GM18951 (cell line): ENCODE data around the gene AUP1.
"Not testable (repeated sequence)": the region's sequence is repeated elsewhere in the genome, so short reads cannot be mapped to it uniquely, and the experiment has no call there.

Experiments
- POLR2A ChIP-seq: IDR thresholded peaks from 4 replicates; pipeline ENCODE4 v1.6.1; 2011; ENCODE audit warnings: mild to moderate bottlenecking; ENCODE audit not compliant: insufficient read length, insufficient read depth; ENCODE audit errors: extremely low read depth
- in situ Hi-C: fragments of 300-500 bp; cut with MboI; formaldehyde crosslinking; loops from one replicate; pipeline ENCODE4 v1.12.0; 2022; ENCODE audit warnings: low sequenced_read_pairs, mixed read lengths, inconsistent platforms; ENCODE audit not compliant: unreplicated experiment

Gene AUP1

GRCh38 chr2:74564222-74564621 lies 34.7 kb upstream of the AUP1 start:
- TF ChIP-seq POLR2A: no peak
- in situ Hi-C loops: no loop called here

- TF ChIP-seq POLR2A: no peak
- in situ Hi-C loops: no loop called here
Observed at GRCh38 chr2:74562126-74562775, 32.7 kb upstream of the AUP1 start.

GRCh38 chr2:74561022-74561421 lies 31.5 kb upstream of the AUP1 start:
- in situ Hi-C loops: not testable (repeated sequence)

DNA sequence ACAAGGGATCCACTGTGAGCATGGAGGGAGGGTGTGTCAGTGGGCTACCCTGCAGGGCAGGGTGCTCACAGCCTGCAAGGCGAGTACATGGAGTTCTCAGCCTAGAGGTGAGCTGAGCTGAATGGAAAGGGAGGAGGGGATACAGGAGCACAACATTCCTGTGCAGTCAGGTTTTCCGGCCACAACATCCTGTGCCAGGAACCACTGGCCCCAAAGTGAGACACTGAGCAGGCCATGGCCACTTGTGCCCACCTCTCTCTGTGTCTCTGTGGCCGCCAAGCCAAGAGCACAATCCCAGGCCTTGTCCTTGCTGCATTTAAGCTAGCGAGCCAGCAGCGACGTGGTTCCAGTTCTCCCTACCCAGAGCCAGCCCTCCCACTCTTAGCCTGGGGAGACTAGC lies 31.1 kb upstream of the AUP1 start:
- no peak for TF ChIP-seq POLR2A
- in situ Hi-C loops: no loop called here

- in situ Hi-C loops: no loop called here
- TF ChIP-seq POLR2A: no peak
Observed at GRCh38 chr2:74559912-74560311, 30.4 kb upstream of the AUP1 start.

DNA sequence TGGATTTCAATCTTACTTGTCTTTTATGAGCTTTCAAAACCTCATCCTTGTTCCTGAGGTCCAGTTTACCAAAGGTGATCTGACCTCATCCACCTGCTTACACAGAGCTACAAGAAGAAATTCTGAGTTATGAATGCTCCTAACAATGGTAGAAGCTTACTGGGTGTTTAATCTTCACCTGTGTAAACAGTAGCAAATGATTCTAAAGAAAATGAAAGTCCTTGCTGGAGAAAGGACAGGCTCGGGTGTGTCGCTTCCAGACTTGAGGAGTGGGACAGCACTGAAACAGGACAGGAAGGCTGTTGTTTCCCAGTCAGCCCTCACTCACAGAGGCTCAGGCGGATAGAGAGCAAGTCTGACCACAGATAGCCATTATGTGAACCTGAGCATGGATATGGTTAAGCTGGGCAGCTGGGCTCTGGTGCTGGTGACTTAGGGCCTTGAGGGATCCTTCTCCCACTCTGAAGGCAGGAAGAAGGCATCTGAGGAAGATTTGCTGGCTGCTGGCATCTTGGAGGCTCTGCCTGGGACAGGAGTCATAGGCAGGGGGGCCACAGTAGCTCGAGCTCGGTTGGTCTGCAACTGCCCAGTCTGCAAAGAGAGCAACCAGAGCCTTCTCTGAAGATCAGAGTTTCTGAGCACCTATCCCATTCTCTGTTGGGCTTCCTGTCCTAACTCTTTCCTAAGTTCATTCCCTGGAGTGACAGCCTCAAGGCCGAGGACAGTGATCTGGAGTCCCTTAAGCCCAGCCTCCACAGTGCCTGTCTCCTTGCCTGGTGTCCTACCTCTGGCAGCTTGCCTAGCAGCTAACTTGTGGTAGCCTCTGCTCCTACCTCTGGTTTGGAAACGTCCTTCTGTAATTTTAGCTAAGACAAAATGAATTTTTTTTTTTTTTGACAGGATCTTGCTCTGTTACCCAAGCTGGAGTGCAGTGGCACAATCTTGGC lies 29.1 kb upstream of the AUP1 start:
- no peak for TF ChIP-seq POLR2A
- in situ Hi-C loops: no loop called here

DNA sequence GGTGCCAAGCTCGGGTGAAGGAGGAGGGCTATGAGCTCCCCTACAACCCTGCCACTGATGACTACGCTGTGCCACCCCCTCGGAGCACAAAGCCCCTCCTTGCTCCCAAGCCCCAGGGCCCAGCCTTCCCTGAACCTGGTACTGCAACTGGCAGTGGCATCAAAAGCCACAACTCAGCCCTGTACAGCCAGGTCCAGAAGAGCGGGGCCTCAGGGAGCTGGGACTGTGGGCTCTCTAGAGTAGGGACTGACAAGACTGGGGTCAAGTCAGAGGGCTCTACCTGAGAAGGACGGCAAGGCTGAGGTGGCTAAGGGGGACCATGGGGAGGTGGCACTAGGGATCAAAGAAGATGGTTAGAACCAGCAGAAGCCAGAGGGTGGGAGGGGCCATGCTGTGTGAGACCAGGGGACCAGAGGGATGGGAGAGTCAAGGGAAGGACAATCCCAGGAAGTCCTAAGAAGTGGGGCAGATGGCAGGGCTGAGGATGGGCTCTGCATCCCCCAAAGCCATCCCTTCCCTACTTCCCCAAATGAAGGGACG lies 27.4 kb upstream of the AUP1 start:
- peak; percentile 15 for TF ChIP-seq POLR2A
- in situ Hi-C loops: no loop called here

- in situ Hi-C loops: no loop called here
- TF ChIP-seq POLR2A: no peak
Observed at GRCh38 chr2:74556159-74556558, 26.7 kb upstream of the AUP1 start.

GRCh38 chr2:74555610-74556103 lies 26.2 kb upstream of the AUP1 start:
- in situ Hi-C loops: no loop called here
- no peak for TF ChIP-seq POLR2A

- in situ Hi-C loops: no loop called here
- peak; percentile 53 for TF ChIP-seq POLR2A
Observed at GRCh38 chr2:74554820-74555531, 25.5 kb upstream of the AUP1 start.

DNA sequence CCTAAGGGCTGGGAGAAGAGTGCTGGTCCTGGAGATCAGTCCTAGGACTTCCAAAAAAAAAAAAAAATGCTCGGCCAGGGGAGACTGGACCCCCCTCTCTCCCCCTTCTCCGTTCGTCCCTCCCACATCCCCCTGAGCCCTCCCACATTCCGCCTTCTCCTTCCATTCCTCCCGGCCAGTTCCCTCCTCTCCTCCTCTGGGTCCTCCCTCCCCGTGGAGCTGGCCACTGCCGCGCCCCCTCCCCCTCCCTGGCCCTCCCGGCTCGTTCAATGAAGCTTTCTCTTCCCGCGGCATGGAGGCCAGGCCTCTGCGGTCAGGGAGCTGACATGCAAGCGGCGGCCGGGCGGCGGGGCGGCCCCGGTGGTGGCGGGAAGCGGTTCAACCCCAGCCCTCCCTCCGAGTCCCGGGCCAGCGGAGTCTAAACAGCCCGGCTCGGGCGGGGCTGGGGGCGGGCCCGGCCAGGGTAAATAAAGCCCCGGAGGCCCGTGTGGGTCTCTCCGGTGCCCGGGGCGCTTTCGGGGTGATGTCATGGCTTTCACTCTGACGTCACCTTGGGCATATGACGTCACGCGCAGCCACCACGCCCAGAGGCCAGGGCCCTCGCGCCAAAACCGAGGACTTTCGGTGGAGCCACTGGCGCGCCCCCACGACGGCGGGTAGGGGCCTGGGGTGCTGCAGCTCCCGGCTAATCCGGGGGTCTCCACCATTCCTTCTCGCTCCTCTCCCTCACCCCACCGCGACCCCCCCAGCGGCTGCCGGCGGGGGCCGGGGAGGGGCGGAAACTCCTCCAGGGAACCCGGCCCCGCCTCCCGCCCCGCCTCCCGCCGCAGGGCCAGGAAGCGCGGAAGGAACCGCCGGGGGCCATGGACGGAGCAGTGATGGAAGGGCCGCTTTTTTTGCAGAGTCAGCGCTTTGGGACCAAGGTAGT lies 24.6 kb upstream of the AUP1 start, which contains the start of the genes DOK1 and LOXL3:
TSS of gene DOK1 (plus strand) at position 829 of the 928 bp plus-strand sequence. CDS start at position 864, 35 bp downstream.
TSS of gene LOXL3 (minus strand) at position 51 of the 928 bp plus-strand sequence. CDS start 1,308 bp downstream, outside the sequence.
- in situ Hi-C loops: no loop called here

More for the DNA sequence above, 24.6 kb upstream of the AUP1 start, which contains the start of the genes DOK1 and LOXL3:
- TF ChIP-seq POLR2A: peak; percentile 67
